HCT116 (cell line): ENCODE measurements around the gene TIMP1.

Source experiments
- EGR1 ChIP-seq: IDR thresholded peaks from 2 replicates; pipeline ENCODE4 v1.6.1; 2012; ENCODE audit warnings: low read depth
- EZH2 ChIP-seq: fragments of 200-600 bp; sonication (generic); IDR thresholded peaks from 2 replicates; pipeline ENCODE4 v1.6.1; 2017; ENCODE audit warnings: antibody characterized with exemption, mixed run types
- FOSL1 ChIP-seq: IDR thresholded peaks from 2 replicates; pipeline ENCODE4 v1.6.1; 2012; ENCODE audit warnings: low read depth
- JUND ChIP-seq: IDR thresholded peaks from 2 replicates; pipeline ENCODE4 v1.6.1; 2012
- POLR2A ChIP-seq: IDR thresholded peaks from 2 replicates; pipeline ENCODE4 v1.7.0; 2011; ENCODE audit warnings: borderline replicate concordance; ENCODE audit not compliant: insufficient read depth, insufficient read length; ENCODE audit errors: extremely low read depth
- POLR2AphosphoS5 ChIP-seq: IDR thresholded peaks from 2 replicates; pipeline ENCODE4 v1.6.1; 2011; ENCODE audit warnings: mild to moderate bottlenecking, low read depth, low read length, moderate library complexity
- SP1 ChIP-seq: IDR thresholded peaks from 2 replicates; pipeline ENCODE4 v1.6.1; 2012; ENCODE audit warnings: low read depth
- TCF7L2 ChIP-seq: IDR thresholded peaks from 2 replicates; pipeline ENCODE4 v1.7.0; 2011; ENCODE audit warnings: borderline replicate concordance, inconsistent platforms; ENCODE audit not compliant: insufficient read depth, insufficient read length; ENCODE audit errors: extremely low read depth
- TF ChIP-seq, protein P1 (sequence below), 3 experiments: fragments of 200-600 bp in 1 of 3; sonication (generic) in 1 of 3; IDR thresholded peaks in 2 of 3; conservative IDR thresholded peaks in 1 of 3; 2 replicates each; pipeline ENCODE4 v1.5.1; 2012 to 2017; ENCODE audit warnings: low read depth in 2 of 3, low read length in 2 of 3, antibody characterized with exemption in 1 of 3, borderline replicate concordance in 1 of 3, control low read depth in 1 of 3, mild to moderate bottlenecking in 1 of 3, mixed read lengths in 1 of 3, mixed run types in 1 of 3, moderate library complexity in 1 of 3; ENCODE audit not compliant: insufficient read depth in 1 of 3
- TF ChIP-seq, protein P2 (sequence below): IDR thresholded peaks from 2 replicates; pipeline ENCODE4 v1.6.1; 2011; ENCODE audit warnings: mild to moderate bottlenecking, low read length, moderate library complexity; ENCODE audit not compliant: insufficient replicate concordance; ENCODE audit errors: extremely low read depth

- TF ChIP-seq POLR2AphosphoS5: no peak
- TF ChIP-seq, protein P1, sequence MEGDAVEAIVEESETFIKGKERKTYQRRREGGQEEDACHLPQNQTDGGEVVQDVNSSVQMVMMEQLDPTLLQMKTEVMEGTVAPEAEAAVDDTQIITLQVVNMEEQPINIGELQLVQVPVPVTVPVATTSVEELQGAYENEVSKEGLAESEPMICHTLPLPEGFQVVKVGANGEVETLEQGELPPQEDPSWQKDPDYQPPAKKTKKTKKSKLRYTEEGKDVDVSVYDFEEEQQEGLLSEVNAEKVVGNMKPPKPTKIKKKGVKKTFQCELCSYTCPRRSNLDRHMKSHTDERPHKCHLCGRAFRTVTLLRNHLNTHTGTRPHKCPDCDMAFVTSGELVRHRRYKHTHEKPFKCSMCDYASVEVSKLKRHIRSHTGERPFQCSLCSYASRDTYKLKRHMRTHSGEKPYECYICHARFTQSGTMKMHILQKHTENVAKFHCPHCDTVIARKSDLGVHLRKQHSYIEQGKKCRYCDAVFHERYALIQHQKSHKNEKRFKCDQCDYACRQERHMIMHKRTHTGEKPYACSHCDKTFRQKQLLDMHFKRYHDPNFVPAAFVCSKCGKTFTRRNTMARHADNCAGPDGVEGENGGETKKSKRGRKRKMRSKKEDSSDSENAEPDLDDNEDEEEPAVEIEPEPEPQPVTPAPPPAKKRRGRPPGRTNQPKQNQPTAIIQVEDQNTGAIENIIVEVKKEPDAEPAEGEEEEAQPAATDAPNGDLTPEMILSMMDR (IDR thresholded peaks at IDR 0.05 in 2 of 3, conservative IDR thresholded peaks at IDR 0.05 in 1 of 3; ENCODE audit: borderline replicate concordance in 1 of 3, insufficient read depth in 1 of 3, low read depth in 2 of 3, low read length in 2 of 3): no peak
- TF ChIP-seq, protein P2, sequence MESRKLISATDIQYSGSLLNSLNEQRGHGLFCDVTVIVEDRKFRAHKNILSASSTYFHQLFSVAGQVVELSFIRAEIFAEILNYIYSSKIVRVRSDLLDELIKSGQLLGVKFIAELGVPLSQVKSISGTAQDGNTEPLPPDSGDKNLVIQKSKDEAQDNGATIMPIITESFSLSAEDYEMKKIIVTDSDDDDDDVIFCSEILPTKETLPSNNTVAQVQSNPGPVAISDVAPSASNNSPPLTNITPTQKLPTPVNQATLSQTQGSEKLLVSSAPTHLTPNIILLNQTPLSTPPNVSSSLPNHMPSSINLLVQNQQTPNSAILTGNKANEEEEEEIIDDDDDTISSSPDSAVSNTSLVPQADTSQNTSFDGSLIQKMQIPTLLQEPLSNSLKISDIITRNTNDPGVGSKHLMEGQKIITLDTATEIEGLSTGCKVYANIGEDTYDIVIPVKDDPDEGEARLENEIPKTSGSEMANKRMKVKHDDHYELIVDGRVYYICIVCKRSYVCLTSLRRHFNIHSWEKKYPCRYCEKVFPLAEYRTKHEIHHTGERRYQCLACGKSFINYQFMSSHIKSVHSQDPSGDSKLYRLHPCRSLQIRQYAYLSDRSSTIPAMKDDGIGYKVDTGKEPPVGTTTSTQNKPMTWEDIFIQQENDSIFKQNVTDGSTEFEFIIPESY: no peak
- TF ChIP-seq POLR2A: no peak
- no peak for TF ChIP-seq FOSL1
- TF ChIP-seq EZH2: no peak
- TF ChIP-seq JUND: no peak
- no peak for TF ChIP-seq TCF7L2
- TF ChIP-seq SP1: no peak
- TF ChIP-seq EGR1: no peak
Measured at GRCh38 chrX:47563801-47564315, 18.4 kb upstream of the TIMP1 start.
